SK-N-MC (cell line): Measurements from ENCODE around the gene STAG1.

ENCODE experiments used
- EZH2 ChIP-seq: fragments of 200-600 bp; sonication (generic); IDR thresholded peaks from one replicate; pipeline ENCODE4 v1.6.1; 2017; ENCODE audit warnings: antibody characterized with exemption
- FOXP2 ChIP-seq: optimal IDR thresholded peaks from 2 replicates; pipeline ENCODE3; 2011; ENCODE audit warnings: mild to moderate bottlenecking, moderate library complexity; ENCODE audit not compliant: insufficient read depth; ENCODE audit errors: extremely low read length, control extremely low read depth
- POLR2AphosphoS5 ChIP-seq: IDR thresholded peaks from 2 replicates; pipeline ENCODE4 v1.6.1; 2012; ENCODE audit warnings: mild to moderate bottlenecking, low read depth, low read length, borderline replicate concordance

- TF ChIP-seq EZH2 (no peak), POLR2AphosphoS5 (no peak), FOXP2 (no peak)
Measured at GRCh38 chr3:136720091-136720490, 32.1 kb downstream of the STAG1 start.
